K562 (cell line): Measurements from ENCODE around the gene XPO1. TPM values are rescaled to one million over a fixed set of nuclear protein-coding genes. Genes with fewer than 3 reads are reported as not detected.

Experiments used
- ARID1B ChIP-seq: fragments of 450-650 bp; IDR thresholded peaks from 2 replicates; pipeline ENCODE4 v1.6.1; 2016; ENCODE audit warnings: antibody characterized with exemption, mild to moderate bottlenecking, inconsistent platforms
- ATF3 ChIP-seq, 2 experiments: fragments of 450-650 bp in 1 of 2; sonication (generic) in 1 of 2; formaldehyde crosslinking in 1 of 2; IDR thresholded peaks in 1 of 2; conservative IDR thresholded peaks in 1 of 2; 2 replicates each; pipeline versions ENCODE4 v1.6.1 to v1.8.1; 2016 to 2023; ENCODE audit warnings: mild to moderate bottlenecking in 2 of 2, moderate library complexity in 2 of 2, inconsistent platforms in 1 of 2, missing genetic modification reagents in 1 of 2
- BHLHE40 ChIP-seq: IDR thresholded peaks from 2 replicates; pipeline ENCODE4 v1.6.1; 2011; ENCODE audit warnings: low read length, improper control_type of control experiment
- CEBPB ChIP-seq: fragments of 450-650 bp; IDR thresholded peaks from 2 replicates; pipeline ENCODE4 v1.6.1; 2016; ENCODE audit warnings: missing genetic modification characterization, missing compliant biosample characterization
- CEBPG ChIP-seq, 3 experiments: fragments of 200-800 bp in 1 of 3; sonication (Bioruptor generic) in 1 of 3; sonication (generic) in 1 of 3; formaldehyde crosslinking in 1 of 3; IDR thresholded peaks in 2 of 3; conservative IDR thresholded peaks in 1 of 3; 2 replicates each; pipeline versions ENCODE4 v1.6.1 to v1.8.0; 2016 to 2022; ENCODE audit warnings: missing compliant biosample characterization in 2 of 3, missing genetic modification characterization in 2 of 3, mild to moderate bottlenecking in 1 of 3, missing genetic modification reagents in 1 of 3
- DPF2 ChIP-seq: fragments of 450-650 bp; IDR thresholded peaks from 2 replicates; pipeline ENCODE4 v1.6.1; 2016
- HDAC2 ChIP-seq: fragments of 450-650 bp; IDR thresholded peaks from 2 replicates; pipeline ENCODE4 v1.6.1; 2016; ENCODE audit warnings: mild to moderate bottlenecking
- HMBOX1 ChIP-seq: sonication (generic); IDR thresholded peaks from 2 replicates; pipeline ENCODE4 v1.6.1; 2016
- JUNB ChIP-seq: fragments of 450-650 bp; formaldehyde crosslinking; conservative IDR thresholded peaks from 2 replicates; pipeline ENCODE4 v1.4.0; 2020; ENCODE audit warnings: mild to moderate bottlenecking
- JUND ChIP-seq, 2 experiments: IDR thresholded peaks; 2 replicates in 1 of 2; 3 replicates in 1 of 2; pipeline ENCODE4 v1.6.1; 2011; ENCODE audit warnings: borderline replicate concordance in 2 of 2, low read depth in 2 of 2, low read length in 2 of 2, improper control_type of control experiment in 1 of 2, missing biosample characterization in 1 of 2, missing genetic modification characterization in 1 of 2, missing genetic modification reagents in 1 of 2
- NFRKB ChIP-seq: fragments of 450-650 bp; IDR thresholded peaks from 2 replicates; pipeline ENCODE4 v1.6.1; 2016; ENCODE audit warnings: low read depth
- SOX6 ChIP-seq: fragments of 450-650 bp; IDR thresholded peaks from 2 replicates; pipeline ENCODE4 v1.6.1; 2014; ENCODE audit warnings: mild to moderate bottlenecking
- TEAD4 ChIP-seq, 2 experiments: sonication (generic) in 1 of 2; formaldehyde crosslinking in 1 of 2; IDR thresholded peaks; 2 replicates each; pipeline versions ENCODE4 v1.6.1 to v1.8.0; 2012 to 2022; ENCODE audit warnings: borderline replicate concordance in 1 of 2, inconsistent platforms in 1 of 2, low read length in 1 of 2, mild to moderate bottlenecking in 1 of 2, missing genetic modification reagents in 1 of 2
- ZFP1 ChIP-seq: fragments of 450-650 bp; formaldehyde crosslinking; IDR thresholded peaks from 2 replicates; pipeline ENCODE4 v1.4.0; 2020; ENCODE audit warnings: mild to moderate bottlenecking, mixed read lengths
- ZNF12 ChIP-seq: sonication (generic); formaldehyde crosslinking; IDR thresholded peaks from 2 replicates; pipeline ENCODE4 v1.4.0; 2020; ENCODE audit warnings: mild to moderate bottlenecking, missing genetic modification reagents
- ZNF24 ChIP-seq: fragments of 450-650 bp; IDR thresholded peaks from 2 replicates; pipeline ENCODE4 v1.6.1; 2016
- ZNF584 ChIP-seq: fragments of 200-800 bp; sonication (Bioruptor generic); IDR thresholded peaks from 2 replicates; pipeline ENCODE4 v1.6.1; 2016; ENCODE audit warnings: low read depth, mild to moderate bottlenecking, missing genetic modification characterization, missing compliant biosample characterization
- polyA plus RNA-seq, 8 experiments: library from polyadenylated mRNA; depleted of rRNA in 4 of 8; stranded (reverse) in 5 of 8; unstranded in 3 of 8; fragments of >200 nt; fragmentation: Nextera tagmentation in 2 of 8; fragmentation: Illumina TruSeq in 1 of 8; extraction: Ambion mirVana in 2 of 8; extraction: Trizol in 1 of 8; gene quantifications; 2 replicates each; pipeline versions ENCODE4 v1.2.1 to v1.2.3, GENCODE V29; 2011 to 2014; ENCODE audit warnings: inconsistent platforms in 1 of 8, missing spikeins in 1 of 8
- total RNA-seq, 7 experiments: library from RNA; depleted of rRNA in 6 of 7; stranded (reverse); fragments of >200 nt in 6 of 7; fragmentation: Illumina TruSeq in 2 of 7; extraction: Trizol in 2 of 7; gene quantifications; 2 replicates each; pipeline versions ENCODE4 v1.2.1 to v1.2.3, GENCODE V29; 2011 to 2021; ENCODE audit warnings: low replicate concordance in 1 of 7
- TF ChIP-seq, protein P1 (sequence below): sonication (generic); formaldehyde crosslinking; IDR thresholded peaks from 2 replicates; pipeline ENCODE4 v1.8.0; 2023; ENCODE audit warnings: mild to moderate bottlenecking, missing genetic modification reagents
- TF ChIP-seq, protein P2 (sequence below): fragments of 450-650 bp; conservative IDR thresholded peaks from 2 replicates; pipeline ENCODE4 v1.6.1; 2016; ENCODE audit warnings: missing genetic modification characterization, low read depth, mild to moderate bottlenecking, control low read depth, missing compliant biosample characterization

Gene XPO1
- total and polyA plus RNA-seq, 9 of the 15 experiments (the other 6 are each of a cell fraction or from before 2014, with no cell fraction given) = 86.2 to 307 (median 216) TPM

DNA sequence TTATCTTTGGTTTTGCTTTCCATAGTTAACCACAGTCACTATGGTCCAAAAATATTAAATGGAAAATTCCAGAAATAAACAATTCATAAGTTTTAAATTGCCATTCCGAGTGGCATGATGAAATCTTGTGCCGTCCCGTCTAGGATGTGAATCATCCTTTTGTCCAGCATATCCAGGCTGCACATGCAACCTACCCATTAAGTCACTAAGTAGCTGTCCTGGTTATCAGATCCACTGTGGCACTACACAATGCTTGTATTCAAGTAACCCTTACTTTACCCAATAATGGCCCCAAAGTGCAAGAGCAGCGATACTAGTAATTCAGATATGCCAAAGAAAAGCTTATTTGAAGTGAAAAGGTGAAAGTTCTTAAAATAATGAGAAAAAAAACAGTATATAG is 78.0 kb downstream of the XPO1 start (continued):
- peak; percentile 73 for TF ChIP-seq SOX6
- no peak for TF ChIP-seq HMBOX1
- no peak for TF ChIP-seq ZNF24
- TF ChIP-seq NFRKB = no peak
- TF ChIP-seq, protein P1, sequence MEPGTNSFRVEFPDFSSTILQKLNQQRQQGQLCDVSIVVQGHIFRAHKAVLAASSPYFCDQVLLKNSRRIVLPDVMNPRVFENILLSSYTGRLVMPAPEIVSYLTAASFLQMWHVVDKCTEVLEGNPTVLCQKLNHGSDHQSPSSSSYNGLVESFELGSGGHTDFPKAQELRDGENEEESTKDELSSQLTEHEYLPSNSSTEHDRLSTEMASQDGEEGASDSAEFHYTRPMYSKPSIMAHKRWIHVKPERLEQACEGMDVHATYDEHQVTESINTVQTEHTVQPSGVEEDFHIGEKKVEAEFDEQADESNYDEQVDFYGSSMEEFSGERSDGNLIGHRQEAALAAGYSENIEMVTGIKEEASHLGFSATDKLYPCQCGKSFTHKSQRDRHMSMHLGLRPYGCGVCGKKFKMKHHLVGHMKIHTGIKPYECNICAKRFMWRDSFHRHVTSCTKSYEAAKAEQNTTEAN (CRISPR knock-in tag) = no peak
- no peak for TF ChIP-seq ZFP1 (CRISPR knock-in tag)
- 0 out of 2 replicates have a peak, but pooled peaks have one; percentile 40 for TF ChIP-seq DPF2
- peak; percentile 87 for TF ChIP-seq ATF3 (IDR thresholded peaks at IDR 0.05)
- TF ChIP-seq ATF3 (CRISPR knock-in tag; conservative IDR thresholded peaks at IDR 0.05) = no peak
- peak; percentile 63; the same call in 1 of the 2 replicates for TF ChIP-seq ZNF584 (CRISPR knock-in tag)
- 0 out of 2 replicates have a peak, but pooled peaks have one; percentile 22 for TF ChIP-seq HDAC2
- TF ChIP-seq ZNF12 (CRISPR knock-in tag) = no peak
- TF ChIP-seq, protein P2, sequence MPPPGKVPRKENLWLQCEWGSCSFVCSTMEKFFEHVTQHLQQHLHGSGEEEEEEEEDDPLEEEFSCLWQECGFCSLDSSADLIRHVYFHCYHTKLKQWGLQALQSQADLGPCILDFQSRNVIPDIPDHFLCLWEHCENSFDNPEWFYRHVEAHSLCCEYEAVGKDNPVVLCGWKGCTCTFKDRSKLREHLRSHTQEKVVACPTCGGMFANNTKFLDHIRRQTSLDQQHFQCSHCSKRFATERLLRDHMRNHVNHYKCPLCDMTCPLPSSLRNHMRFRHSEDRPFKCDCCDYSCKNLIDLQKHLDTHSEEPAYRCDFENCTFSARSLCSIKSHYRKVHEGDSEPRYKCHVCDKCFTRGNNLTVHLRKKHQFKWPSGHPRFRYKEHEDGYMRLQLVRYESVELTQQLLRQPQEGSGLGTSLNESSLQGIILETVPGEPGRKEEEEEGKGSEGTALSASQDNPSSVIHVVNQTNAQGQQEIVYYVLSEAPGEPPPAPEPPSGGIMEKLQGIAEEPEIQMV (tag) = no peak
- peak; percentile 28; the same call in 1 of the 2 replicates for TF ChIP-seq BHLHE40
- TF ChIP-seq ARID1B = peak; percentile 40; the same call in 1 of the 2 replicates
- TF ChIP-seq CEBPB = 0 out of 2 replicates have a peak, but pooled peaks have one; percentile 11
- peak; percentile 66 for TF ChIP-seq CEBPG (CRISPR knock-in tag; IDR thresholded peaks at IDR 0.05)
- peak in 1 of 2 experiments; percentile 93; a peak in 2 of 4 replicates for TF ChIP-seq CEBPG (tag; conservative IDR thresholded peaks at IDR 0.05 in 1 of 2, IDR thresholded peaks at IDR 0.05 in 1 of 2)
- no peak for TF ChIP-seq TEAD4 (IDR thresholded peaks at IDR 0.05; ENCODE audit: low read length)
- TF ChIP-seq TEAD4 (CRISPR knock-in tag; IDR thresholded peaks at IDR 0.05; ENCODE audit: borderline replicate concordance) = no peak
- peak; percentile 64; the same call in 1 of the 2 replicates for TF ChIP-seq JUND (IDR thresholded peaks at IDR 0.05; ENCODE audit: borderline replicate concordance, low read depth, low read length)
- TF ChIP-seq JUND (tag; IDR thresholded peaks at IDR 0.05; ENCODE audit: borderline replicate concordance, low read depth, low read length) = no peak; the same call in 2 of the 3 replicates
- no peak for TF ChIP-seq JUNB (CRISPR knock-in tag)
